Measurements from ENCODE around the gene KRT16. TPM values are rescaled to one million over a fixed set of nuclear protein-coding genes. Genes with fewer than 3 reads are reported as not detected.
"Not testable (repeated sequence)": the region's sequence is repeated elsewhere in the genome, so short reads cannot be mapped to it uniquely, and the experiment has no call there.

Gene KRT16
- total RNA-seq, 1 donor from 2014 or later = not detected

GRCh38 chr17:41592601-41593305 is 19.8 kb downstream of the KRT16 start:
- Histone ChIP-seq H3K4me1 (no peaks in the 10 kb centered on the region), H3K36me3 (no peaks in the 10 kb centered on the region), H3K27me3 (peaks cover 4% of the 10 kb centered on the region), H3K4me3 (no peak overlapping the region), H3K9me3 (no peaks in the 10 kb centered on the region), H3K27ac (no peak overlapping the region)
- no peak for ATAC-seq
- intact Hi-C loops (cut with DNase I) = no loop called here
- no peak for TF ChIP-seq CTCF (IDR thresholded peaks at IDR 0.05)
- peak; percentile 32 for DNase-seq

- Histone ChIP-seq H3K4me3 (no peak overlapping the region), H3K9me3 (no peaks in the 10 kb centered on the region), H3K27me3 (peaks cover 4% of the 10 kb centered on the region), H3K27ac (no peak overlapping the region), H3K4me1 (no peaks in the 10 kb centered on the region), H3K36me3 (no peaks in the 10 kb centered on the region)
- TF ChIP-seq CTCF (IDR thresholded peaks at IDR 0.05) = no peak
- peak; percentile 25 for DNase-seq
- intact Hi-C loops (cut with DNase I) = no loop called here
- no peak for ATAC-seq
These were observed 23.3 kb downstream of the KRT16 start for GRCh38 chr17:41589301-41589700.

GRCh38 chr17:41588126-41588810 is 24.3 kb downstream of the KRT16 start:
- no peak for ATAC-seq

GRCh38 chr17:41586863-41587495 is 25.6 kb downstream of the KRT16 start, which contains the start of gene KRT14:
KRT14 (minus strand) TSS chr17:41586895; CDS start chr17:41586834, 61 bp downstream.
- peaks cover 4% of the 10 kb centered on the region for H3K27me3 ChIP-seq
- intact Hi-C loops (cut with DNase I) = no loop called here
- no peak for TF ChIP-seq CTCF (IDR thresholded peaks at IDR 0.05)
- H3K36me3 ChIP-seq = no peaks in the 10 kb centered on the region
- no peaks in the 10 kb centered on the region for H3K9me3 ChIP-seq
- H3K27ac ChIP-seq = no peak within 1 kb of the TSS
- ATAC-seq (no peak), DNase-seq (peak; percentile 21)
- no peaks in the 10 kb centered on the region for H3K4me1 ChIP-seq
- no peak within 1 kb of the TSS for H3K4me3 ChIP-seq

More at GRCh38 chr17:41588126-41588810, 24.3 kb downstream of the KRT16 start:
- Histone ChIP-seq H3K4me3 (no peak overlapping the region), H3K9me3 (no peaks in the 10 kb centered on the region), H3K36me3 (no peaks in the 10 kb centered on the region), H3K27me3 (peaks cover 4% of the 10 kb centered on the region), H3K27ac (no peak overlapping the region), H3K4me1 (no peaks in the 10 kb centered on the region)
- peak; percentile 30 for DNase-seq
- intact Hi-C loops (cut with DNase I) = no loop called here
- no peak for TF ChIP-seq CTCF (IDR thresholded peaks at IDR 0.05)

GRCh38 chr17:41585301-41586056 is 27.1 kb downstream of the KRT16 start:
- no peak overlapping the region for H3K27ac ChIP-seq
- H3K4me1 ChIP-seq = no peaks in the 10 kb centered on the region
- ATAC-seq (no peak), DNase-seq (no peak)
- no peaks in the 10 kb centered on the region for H3K36me3 ChIP-seq
- H3K9me3 ChIP-seq = no peaks in the 10 kb centered on the region
- no peak for TF ChIP-seq CTCF (IDR thresholded peaks at IDR 0.05)
- H3K27me3 ChIP-seq = peaks cover 4% of the 10 kb centered on the region
- H3K4me3 ChIP-seq = no peak overlapping the region
- intact Hi-C loops (cut with DNase I) = no loop called here

- H3K27me3 ChIP-seq; H3K27ac ChIP-seq; H3K36me3 ChIP-seq; ATAC-seq; H3K4me3 ChIP-seq; H3K4me1 ChIP-seq; H3K9me3 ChIP-seq; intact Hi-C loops (cut with DNase I); DNase-seq: not testable (repeated sequence)
These were observed 28.1 kb downstream of the KRT16 start for GRCh38 chr17:41584331-41584927.

All from upper lobe of right lung (tissue), 1 donor.